ENCODE results near the gene GKN1. TPM values are rescaled to one million over a fixed set of nuclear protein-coding genes. Genes with fewer than 3 reads are reported as not detected.

GKN1 gene
- total RNA-seq, 2 experiments from 2014 or later, result not detected

- Mint-ChIP-seq H3K4me1 (ENCODE audit: low read depth) (no peaks in the 10 kb centered on the region), H3K36me3 (no peaks in the 10 kb centered on the region), H3K27me3 (peaks cover 28% of the 10 kb centered on the region), H3K4me3 (no peak overlapping the region), H3K27ac (no peak overlapping the region), H3K9me3 (no peaks in the 10 kb centered on the region)
- intact Hi-C loops (cut with micrococcal nuclease), result loop anchor here (1.0 kb wide), 1 partner anchor 281 kb away; no protein-coding TSS in a partner anchor
- ChIA-PET POLR2A (no interaction called here), CTCF (interaction anchor here (0.8 to 3.4 kb wide), 4 partner anchors 278 to 350 kb away, joined by 3 to 23 read pairs (median 3); no protein-coding TSS in a partner anchor)
- peak; percentile 38 for DNase-seq
Observed at GRCh38 chr2:69026026-69026425, 51.6 kb downstream of the GKN1 start.

GRCh38 chr2:69026691-69027459, 52.4 kb downstream of the GKN1 start:
- intact Hi-C loops (cut with micrococcal nuclease), result loop anchor here (1.0 kb wide), 1 partner anchor 280 kb away; no protein-coding TSS in a partner anchor
- Mint-ChIP-seq H3K36me3 (no peaks in the 10 kb centered on the region), H3K9me3 (no peaks in the 10 kb centered on the region), H3K4me3 (no peak overlapping the region), H3K27me3 (peaks cover 24% of the 10 kb centered on the region), H3K4me1 (ENCODE audit: low read depth) (no peaks in the 10 kb centered on the region), H3K27ac (no peak overlapping the region)
- no peak for DNase-seq
- CTCF ChIA-PET, result interaction anchor here (0.6 to 3.4 kb wide), 5 partner anchors 278 to 1938 kb away, joined by 3 to 23 read pairs (median 3); no protein-coding TSS in a partner anchor
- POLR2A ChIA-PET, result no interaction called here

Other genes with a start within 250 kb of the GKN1 start
- 10 to 100 TPM; 79.8 to 87.7 TPM for gene ARHGAP25, start 239.8 kb upstream of the GKN1 start, total RNA-seq
- not detected for gene BMP10, start 103.2 kb upstream of the GKN1 start, total RNA-seq
- not detected for gene GKN2, start 21.7 kb upstream of the GKN1 start, total RNA-seq
- gene ANTXR1, start 38.5 kb downstream of the GKN1 start, total RNA-seq, result not detected

All from activated CD4-positive, alpha-beta memory T cell treated with anti-CD3 and anti-CD28 coated beads for 36 hours (primary cell).